Fibroblast of skin of back (primary cell): ENCODE results near the gene TBC1D32.
"Not testable (repeated sequence)": the region's sequence is repeated elsewhere in the genome, so short reads cannot be mapped to it uniquely, and the experiment has no call there.

ENCODE experiments used
- DNase-seq: peaks from one replicate; pipeline ENCODE4 v3.0.0-alpha.2; 2013

The TBC1D32 gene

DNA sequence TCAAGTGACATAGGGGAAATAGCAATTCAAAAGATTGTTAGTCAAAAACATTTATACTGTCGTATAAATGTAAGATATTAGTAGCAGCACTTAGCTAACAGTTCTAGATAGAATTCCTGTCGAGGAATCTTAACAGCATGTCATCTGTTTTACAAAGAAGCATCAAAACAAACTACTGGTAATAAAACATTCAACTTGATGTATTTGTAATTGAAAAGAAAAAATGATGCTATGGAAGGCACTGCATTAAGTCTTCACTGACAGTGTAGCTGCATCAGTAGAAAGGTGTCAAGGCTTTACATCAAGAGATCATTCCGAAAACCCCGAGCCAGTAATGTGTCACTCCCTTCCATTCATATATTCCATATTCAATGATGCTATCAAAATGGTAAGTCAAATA lies 223.5 kb downstream of the TBC1D32 start:
- DNase-seq, result no peak

DNA sequence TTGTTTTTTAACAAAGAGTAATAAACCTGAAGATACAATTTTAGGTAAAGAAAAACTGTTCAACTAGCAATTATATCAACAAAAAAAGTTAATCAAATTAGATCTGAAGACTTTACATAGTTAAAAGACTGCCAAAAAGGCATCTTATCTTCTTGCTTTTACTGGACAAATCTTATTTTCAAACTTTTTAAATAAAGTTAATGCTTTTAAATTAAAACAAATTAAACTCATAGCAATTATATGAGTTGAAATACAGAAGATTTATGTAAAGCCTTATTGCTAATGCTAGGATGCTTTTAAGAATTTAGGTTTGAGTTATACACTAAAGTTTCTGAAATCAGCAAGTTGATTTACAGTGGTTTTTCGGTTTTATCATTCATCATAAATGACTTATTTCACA lies 227.3 kb downstream of the TBC1D32 start:
- no peak for DNase-seq

DNA sequence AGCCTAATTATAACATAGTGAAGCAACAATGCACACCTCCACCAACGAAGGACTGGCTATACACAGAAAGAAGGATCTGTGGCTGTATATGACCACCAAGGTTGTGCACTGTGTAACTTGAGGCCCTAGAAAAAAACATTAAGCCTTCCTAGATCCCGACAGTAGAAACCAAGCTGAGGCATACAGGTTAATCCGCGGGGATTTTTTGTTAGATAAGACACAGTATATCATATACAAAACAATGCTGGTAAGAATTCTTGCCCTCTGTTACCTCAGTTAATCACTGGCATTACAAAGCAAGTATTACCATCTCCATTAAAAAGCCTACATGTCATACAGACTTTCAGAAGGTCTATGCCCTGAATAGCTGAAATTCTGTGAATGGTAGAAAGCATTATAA lies 228.8 kb downstream of the TBC1D32 start:
- no peak for DNase-seq

DNA sequence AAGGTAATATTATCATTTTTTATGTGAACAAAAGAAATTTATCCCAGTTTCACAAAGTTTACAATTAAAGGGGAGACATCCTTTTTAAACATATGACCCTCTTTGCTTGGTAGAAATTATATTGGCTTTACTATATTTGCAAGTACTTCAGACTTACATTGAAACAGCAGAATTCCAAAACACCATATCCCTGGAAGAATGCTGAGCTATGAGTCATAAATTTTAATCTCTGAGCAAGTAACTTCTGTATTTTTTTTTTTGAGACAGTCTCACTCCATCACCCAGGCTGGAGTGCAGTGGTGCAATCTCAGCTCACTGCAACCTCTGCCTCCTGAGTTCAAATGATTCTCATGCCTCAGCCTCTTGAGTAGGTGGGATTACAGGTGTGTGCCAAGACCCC lies 240.4 kb downstream of the TBC1D32 start:
- DNase-seq, result peak; percentile 66

DNA sequence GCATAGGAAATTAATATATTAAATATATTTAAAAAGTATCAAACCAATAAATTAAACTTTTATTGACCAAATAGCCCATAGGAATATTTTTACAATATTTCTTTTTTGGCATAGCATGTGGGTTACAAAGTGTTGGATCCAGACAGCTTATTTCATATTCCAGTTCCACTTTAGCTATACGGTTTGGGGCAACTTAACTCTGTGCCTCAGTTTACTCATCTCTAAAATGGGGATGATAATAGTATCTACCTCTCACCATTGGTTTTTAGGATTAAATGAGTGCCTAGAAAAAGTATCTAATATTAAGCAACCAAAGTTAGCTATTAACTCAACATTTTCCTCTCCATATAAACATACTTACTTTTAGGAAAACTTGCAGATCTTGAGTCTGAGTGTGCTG lies 243.8 kb downstream of the TBC1D32 start:
- DNase-seq, result no peak

DNA sequence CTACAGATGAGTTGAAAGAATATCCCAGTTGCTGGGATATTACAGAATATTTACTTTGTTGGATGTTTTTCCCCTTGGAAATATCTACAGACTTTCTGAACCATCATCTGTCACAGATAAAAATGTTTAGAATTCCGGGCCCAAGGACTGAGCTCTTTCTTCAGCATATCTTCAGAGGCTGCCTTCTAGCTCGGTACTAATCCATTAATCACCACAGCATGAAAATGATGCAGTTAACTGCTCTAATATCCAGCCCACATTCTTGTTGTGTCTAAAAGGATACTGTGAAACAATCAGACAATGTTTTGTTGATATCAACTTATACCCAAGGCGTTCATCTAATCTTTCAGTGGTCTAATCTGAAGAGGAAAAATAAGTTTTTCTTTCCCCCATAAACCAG lies 247.4 kb downstream of the TBC1D32 start:
- no peak for DNase-seq

DNA sequence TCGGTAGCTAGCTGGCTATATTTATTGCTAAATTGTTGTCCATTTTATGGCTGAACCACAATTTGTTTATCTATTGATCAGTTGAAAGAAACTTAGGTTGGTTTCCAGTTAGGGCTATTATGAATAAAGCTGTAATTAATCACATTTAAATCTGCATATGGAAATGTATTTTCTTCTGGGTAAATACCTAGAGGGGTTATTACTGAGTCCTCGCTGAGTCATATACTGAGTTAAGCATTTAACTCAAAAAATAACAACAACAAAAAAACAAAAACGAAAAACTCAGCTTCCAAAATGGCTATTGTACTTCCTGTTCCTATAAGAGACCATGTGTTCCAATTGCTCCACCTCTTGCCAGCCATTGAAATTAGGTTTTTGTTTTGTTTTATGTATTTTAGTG lies 258.2 kb downstream of the TBC1D32 start:
- no peak for DNase-seq

DNA sequence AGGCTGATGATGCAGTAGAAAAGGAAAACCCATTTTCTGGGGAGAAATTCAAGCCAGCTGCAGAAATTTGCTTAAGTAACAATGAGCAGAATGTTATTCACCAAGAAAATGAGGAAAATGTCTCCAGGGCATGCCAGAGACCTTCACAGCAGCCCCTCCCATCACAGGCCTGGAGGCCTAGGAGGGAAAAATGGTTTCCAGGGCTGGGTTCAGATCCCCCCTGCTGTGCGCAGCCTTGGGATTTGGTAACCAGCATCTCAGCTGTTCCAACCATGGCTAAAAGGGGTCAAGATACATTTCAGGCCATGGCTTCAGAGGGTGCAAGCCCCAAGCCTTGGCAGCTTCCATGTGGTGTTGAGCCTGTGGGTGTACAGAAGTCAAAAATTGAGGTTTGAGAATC lies 265.5 kb downstream of the TBC1D32 start:
- not testable (repeated sequence) for DNase-seq

DNA sequence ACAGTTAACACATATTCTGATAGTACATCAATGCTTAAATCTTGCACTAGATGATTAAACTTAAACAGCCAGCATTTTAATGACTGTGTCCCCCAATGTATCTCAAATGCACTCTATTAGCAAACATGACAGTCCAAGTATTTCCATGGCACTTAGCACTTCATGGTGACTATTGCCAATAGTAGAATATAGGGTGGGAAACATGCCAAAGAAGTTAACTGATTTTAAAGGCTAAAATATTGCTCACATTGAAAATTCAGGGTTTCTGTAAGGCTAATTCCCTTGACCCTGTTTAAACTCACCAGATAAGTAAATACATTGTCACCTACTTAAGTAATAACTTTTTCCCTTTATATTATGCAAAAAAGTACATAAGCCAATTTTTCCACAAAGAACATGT lies 266.9 kb downstream of the TBC1D32 start:
- no peak for DNase-seq

DNA sequence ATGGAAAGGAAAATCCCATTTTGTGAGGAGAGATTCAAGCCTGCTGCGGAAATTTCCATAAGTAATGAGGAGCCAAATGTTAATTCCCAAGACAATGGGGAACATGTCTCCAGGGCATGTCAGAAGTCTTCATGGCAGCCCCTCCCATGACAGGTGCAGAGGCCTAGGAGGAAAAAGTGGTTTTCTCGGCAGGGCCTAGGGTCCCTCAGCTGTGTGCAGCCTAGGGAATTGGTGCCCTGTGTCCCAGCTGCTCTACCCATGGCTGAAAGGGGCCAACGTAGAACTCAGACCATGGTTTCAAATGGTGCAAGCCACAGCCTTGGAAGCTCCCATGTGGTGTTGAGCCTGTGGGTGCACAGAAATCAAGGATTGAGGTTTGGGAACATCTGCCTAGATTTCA lies 269.9 kb downstream of the TBC1D32 start:
- DNase-seq, result no peak

DNA sequence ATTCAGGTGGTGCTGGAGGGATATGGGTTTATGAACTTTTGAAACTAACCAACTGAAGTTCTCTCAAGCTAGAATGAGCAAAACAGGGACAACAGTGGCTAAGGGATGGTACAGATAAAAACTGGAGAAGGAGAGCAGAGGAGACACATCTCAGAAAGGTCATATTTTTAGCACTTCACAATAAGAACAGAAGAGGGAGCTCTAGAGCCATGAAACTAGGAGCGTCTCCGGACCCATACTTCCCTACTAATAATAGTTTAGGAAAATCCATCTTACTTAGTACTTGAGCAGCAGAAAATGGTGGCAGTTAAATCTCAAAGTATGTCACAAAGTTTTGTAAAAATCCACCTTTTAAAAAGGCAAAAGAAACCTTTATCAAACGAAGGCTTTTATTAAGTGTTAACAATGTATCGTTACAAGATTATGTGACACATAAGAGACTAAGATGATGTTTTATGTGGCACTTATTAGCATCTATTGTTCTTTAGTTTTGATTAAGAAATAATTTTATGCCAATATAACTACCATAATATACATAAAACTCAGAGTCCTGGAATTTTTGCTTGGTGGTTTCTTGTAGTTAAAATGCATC lies 278.6 kb downstream of the TBC1D32 start:
- peak; percentile 60 for DNase-seq

DNA sequence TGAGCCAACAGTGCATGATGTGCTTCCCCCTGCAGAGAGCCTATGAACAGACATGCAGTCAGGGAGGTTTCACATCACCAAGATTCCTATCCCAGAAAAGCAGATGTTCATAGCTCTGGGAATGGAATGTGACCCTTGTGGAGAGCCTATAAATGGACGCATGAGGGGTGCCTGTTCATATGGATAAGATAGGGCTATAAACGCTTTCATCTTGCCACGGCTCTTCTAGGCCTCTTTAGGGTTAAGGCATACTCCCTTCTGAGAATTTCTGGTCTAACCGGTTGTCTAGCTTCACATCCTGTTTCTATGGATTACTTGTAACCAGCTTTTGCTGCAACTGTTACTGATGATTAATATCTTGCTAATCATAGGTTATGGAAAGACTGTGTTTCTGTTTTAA lies 285.7 kb downstream of the TBC1D32 start:
- not testable (repeated sequence) for DNase-seq

DNA sequence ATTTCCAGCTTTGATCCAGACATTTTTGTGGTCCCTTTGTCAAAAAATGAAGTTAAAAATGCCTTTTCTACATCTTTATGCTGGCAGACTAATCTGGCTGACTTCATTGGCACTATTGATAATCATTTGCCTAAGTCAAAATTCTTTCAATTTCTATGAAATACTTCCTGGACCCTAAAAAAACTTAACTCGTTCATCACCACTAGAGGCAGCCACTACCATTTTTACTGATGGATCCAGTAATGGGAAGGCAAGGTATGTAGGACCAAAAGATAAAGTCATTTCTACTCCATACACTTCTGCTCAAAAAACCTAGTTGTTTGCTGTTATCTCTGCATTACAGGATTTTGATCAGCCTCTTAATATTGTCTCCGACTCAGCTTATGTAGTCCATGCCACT lies 289.4 kb downstream of the TBC1D32 start:
- DNase-seq, result not testable (repeated sequence)

DNA sequence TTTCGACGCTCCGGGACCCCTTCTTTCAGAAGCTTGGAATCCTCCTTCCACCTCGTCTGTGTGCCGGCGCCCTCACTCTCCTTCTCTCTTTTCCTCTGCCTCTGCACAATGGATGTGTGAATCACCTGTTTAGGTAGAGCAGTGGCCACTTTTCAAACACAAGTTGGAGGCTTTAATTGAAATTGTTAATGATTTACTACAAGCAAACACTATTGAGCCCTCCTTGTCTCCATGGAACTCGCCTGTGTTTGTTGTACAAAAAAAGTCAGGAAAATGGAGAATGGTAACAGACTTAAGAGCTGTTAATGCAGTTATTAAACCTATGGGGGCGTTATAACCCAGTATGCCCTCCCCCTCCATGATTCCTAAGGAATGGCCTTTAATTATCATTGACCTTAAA lies 290.6 kb downstream of the TBC1D32 start:
- not testable (repeated sequence) for DNase-seq

DNA sequence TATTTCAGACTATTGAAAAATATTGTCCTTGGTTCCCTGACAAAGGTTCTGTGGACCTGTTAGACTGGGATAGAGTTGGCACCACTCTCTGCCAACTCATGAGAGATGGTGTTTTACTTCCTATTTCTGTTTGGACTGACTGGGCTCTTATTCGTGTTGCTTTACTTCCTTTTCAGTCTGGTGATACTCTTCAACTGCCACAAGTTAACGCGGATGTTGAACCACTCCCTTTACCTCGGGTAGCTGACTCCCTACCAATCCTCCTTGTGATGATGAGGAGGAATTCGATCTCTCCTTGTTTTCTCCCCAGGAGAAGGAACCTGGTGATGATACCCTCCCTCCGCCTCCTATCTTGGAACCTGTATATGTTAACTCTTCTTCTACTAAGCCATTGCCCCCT lies 291.1 kb downstream of the TBC1D32 start:
- not testable (repeated sequence) for DNase-seq

DNA sequence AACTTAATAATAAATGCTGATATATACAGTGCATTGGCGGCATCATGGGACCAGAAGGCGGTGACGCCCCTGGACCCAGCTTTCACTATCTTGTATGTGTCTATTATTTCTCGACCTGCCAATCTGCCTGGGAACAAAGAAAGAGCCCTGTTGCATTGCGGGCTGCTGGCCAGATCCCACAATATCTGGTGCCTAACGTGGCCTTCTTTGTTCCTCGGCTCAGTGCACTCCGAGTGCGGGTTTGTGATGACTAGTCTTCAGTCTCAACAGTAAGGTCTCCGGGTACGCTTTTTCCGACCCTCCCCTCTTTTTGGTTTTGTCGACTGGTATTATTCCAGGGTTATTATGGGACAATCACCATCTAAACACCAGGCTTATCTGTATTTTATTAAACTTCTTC lies 291.5 kb downstream of the TBC1D32 start:
- no peak for DNase-seq

DNA sequence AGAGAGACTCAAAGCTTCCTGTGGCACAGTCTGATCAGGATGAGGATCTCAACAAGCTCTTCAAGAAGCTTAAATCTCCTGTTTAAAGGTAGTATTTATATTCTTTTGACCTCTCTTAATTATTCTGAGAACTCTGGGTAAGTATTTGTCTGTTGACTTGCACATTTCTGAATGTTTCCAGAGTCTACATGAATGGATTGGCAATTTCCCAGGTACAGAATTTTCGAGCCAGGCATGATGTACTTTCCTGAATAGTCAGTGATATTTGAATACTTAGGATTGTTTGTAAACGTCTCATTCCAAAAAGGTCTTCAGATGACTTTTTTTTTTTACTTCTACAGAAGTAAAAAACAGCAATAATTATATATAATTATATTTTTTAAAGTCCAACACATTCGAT lies 293.4 kb downstream of the TBC1D32 start:
- no peak for DNase-seq

DNA sequence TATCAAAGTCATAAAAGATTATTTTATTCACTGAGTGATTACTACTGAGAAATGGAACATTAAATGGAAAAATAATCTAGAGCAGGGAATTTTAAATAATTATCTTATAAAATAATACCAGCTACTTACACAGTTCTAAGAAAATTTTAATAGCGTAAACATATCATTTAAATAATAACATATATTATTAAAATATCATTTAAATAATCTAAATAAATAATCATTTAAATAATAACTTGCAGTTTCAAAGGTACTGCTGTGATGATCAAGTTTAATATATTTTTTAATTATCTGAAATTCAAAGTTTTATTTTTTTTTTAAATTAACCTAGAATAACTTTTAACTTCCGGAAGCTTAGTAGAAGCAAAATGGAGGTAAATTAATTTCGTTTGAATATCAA lies 301.2 kb downstream of the TBC1D32 start:
- no peak for DNase-seq

DNA sequence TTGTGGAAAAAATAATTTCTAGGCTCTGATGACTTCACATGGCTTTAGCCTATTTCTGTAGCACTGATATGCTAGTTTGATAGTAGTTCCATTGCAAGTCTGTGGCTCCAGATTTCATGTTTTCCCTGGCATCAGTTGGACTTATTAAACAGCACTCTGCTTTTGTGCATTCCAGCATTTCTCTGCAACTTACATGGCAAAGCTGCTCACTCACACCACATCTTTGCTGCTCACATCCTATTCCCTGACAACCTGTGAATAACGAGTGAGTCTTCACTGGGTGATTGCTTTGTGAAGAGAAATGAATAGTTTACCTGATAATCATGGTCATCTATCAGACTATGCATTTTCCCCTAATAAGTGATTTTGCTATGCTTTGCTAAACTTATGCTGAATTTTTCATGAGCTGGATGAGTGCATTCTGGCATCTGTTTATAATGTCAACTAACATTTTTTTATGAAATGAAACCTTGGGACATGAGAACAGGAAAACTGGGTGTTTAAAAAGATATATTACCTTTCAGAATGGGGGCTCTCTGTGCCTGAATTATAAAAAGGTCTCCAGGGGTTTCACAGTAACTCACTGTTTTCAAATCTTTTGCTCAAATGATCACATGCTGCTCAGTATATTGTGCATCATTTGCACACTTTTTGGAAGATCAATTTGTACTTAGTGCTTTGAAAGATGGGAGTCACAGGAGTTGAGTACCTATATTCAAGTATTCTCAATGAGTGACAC lies 301.8 kb downstream of the TBC1D32 start:
- no peak for DNase-seq
